K562 (cell line): ENCODE data around the gene SLC39A6. TPM values are rescaled to one million over a fixed set of nuclear protein-coding genes. Genes with fewer than 3 reads are reported as not detected.

Experiments used
- ATAC-seq: fragments of 200-7000 bp; cut with Tn5 transposase; 3 replicates; pipeline ENCODE4 v1.9.1; 2020; ENCODE audit warnings: moderate library complexity
- BruUV-seq: library from RNA; stranded (reverse); fragments of 400-500 nt; replicated peaks from 2 replicates; lab custom pipeline; 2021; lab: Mats Ljungman, UMichigan
- CTCF ChIA-PET: fragments of 300-600 bp; formaldehyde crosslinking; extraction: SDS; loops from one replicate; lab custom pipeline; 2021; ENCODE audit warnings: low intra/inter-chr PET ratio; lab: Yijun Ruan, JAX
- POLR2A ChIA-PET: fragments of 300-600, 350-650 bp; sonication (Branson Sonifier 250); formaldehyde crosslinking; extraction: SDS; loops from one replicate; lab custom pipeline; 2021; ENCODE audit warnings: antibody characterized with exemption, inconsistent platforms; lab: Yijun Ruan, JAX
- DNase-seq, 4 experiments: peaks; one replicate each; pipeline versions ENCODE4 v3.0.0 to v3.0.0-alpha.2; 2011 to 2018; ENCODE audit warnings: low spot score in 3 of 4, mixed read lengths in 3 of 4; ENCODE audit errors: extremely low read depth in 1 of 4
- FAIRE-seq: peaks from 2 replicates; lab custom pipeline; 2011; peaks lifted over from hg19 to GRCh38; lab: Jason Lieb, UNC
- H2AFZ ChIP-seq: 2 replicates; pipeline ENCODE4 v1.6.0; 2011; ENCODE audit warnings: low read depth, low read length, control low read depth, inconsistent platforms
- H3K27ac ChIP-seq: fragments of 200-600 bp; 3 replicates; pipeline ENCODE4 v1.8.0; 2011; ENCODE audit warnings: low read depth, mild to moderate bottlenecking, control low read depth, inconsistent platforms, low read length, moderate library complexity, mixed read lengths; ENCODE audit errors: extremely low read depth
- H3K27me3 ChIP-seq, 2 experiments: fragments of 300-600 bp in 1 of 2; 2 replicates in 1 of 2; 3 replicates in 1 of 2; pipeline versions ENCODE4 v1.6.0 to v1.8.0; 2011; ENCODE audit warnings: inconsistent platforms in 2 of 2, low read length in 2 of 2, mild to moderate bottlenecking in 1 of 2, mixed read lengths in 1 of 2, moderate library complexity in 1 of 2; ENCODE audit not compliant: control insufficient read depth in 2 of 2, insufficient read depth in 2 of 2
- H3K36me3 ChIP-seq: fragments of 300-600 bp; 3 replicates; pipeline ENCODE4 v1.8.0; 2011; ENCODE audit warnings: mild to moderate bottlenecking, low read length, inconsistent platforms; ENCODE audit not compliant: control insufficient read depth, insufficient read depth
- H3K4me1 ChIP-seq, 2 experiments: fragments of 200-600 bp in 1 of 2; replicated peaks in 1 of 2; 2 replicates in 1 of 2; 3 replicates in 1 of 2; pipeline versions ENCODE4 v1.5.1 to v1.8.0; 2011; ENCODE audit warnings: inconsistent platforms in 2 of 2, low read length in 2 of 2, mild to moderate bottlenecking in 1 of 2, mixed read lengths in 1 of 2, moderate library complexity in 1 of 2; ENCODE audit not compliant: control insufficient read depth in 2 of 2, insufficient read depth in 2 of 2
- H3K4me2 ChIP-seq: 2 replicates; pipeline ENCODE4 v1.6.1; 2011; ENCODE audit warnings: low read length, control low read depth, inconsistent platforms, mixed read lengths; ENCODE audit not compliant: insufficient read depth
- H3K4me3 ChIP-seq: fragments of 200-600 bp; sonication (generic), shearing (Covaris generic); 2 replicates; pipeline ENCODE4 v1.5.1; 2016; ENCODE audit warnings: control low read depth, inconsistent platforms
- H3K79me2 ChIP-seq: fragments of 200-600 bp; 3 replicates; pipeline ENCODE4 v1.8.0; 2011; ENCODE audit warnings: low read length, inconsistent platforms; ENCODE audit not compliant: control insufficient read depth, insufficient read depth
- H3K9ac ChIP-seq, 2 experiments: 2 replicates each; pipeline versions ENCODE4 v1.6.0 to v1.6.1; 2011; ENCODE audit warnings: low read depth in 2 of 2, low read length in 2 of 2, control low read depth in 1 of 2, inconsistent platforms in 1 of 2, mild to moderate bottlenecking in 1 of 2, mixed read lengths in 1 of 2; ENCODE audit not compliant: insufficient read depth in 1 of 2
- H3K9me1 ChIP-seq: one replicate; pipeline ENCODE4 v1.6.0; 2011; ENCODE audit warnings: inconsistent platforms, mild to moderate bottlenecking, low read length, moderate library complexity; ENCODE audit not compliant: control insufficient read depth, insufficient read depth
- H3K9me3 ChIP-seq: replicated peaks from 2 replicates; pipeline ENCODE4 v1.5.1; 2011; ENCODE audit warnings: low read depth, low read length, inconsistent platforms; ENCODE audit not compliant: control insufficient read depth, insufficient read depth
- H4K20me1 ChIP-seq: replicated peaks from 2 replicates; pipeline ENCODE4 v1.6.1; 2011; ENCODE audit warnings: low read length, inconsistent platforms, mixed read lengths; ENCODE audit not compliant: control insufficient read depth, insufficient read depth
- CBFA2T2 ChIP-seq: fragments of 450-650 bp; conservative IDR thresholded peaks from 2 replicates; pipeline ENCODE4 v1.6.1; 2017; ENCODE audit warnings: mild to moderate bottlenecking
- CEBPB ChIP-seq: fragments of 450-650 bp; IDR thresholded peaks from 2 replicates; pipeline ENCODE4 v1.6.1; 2016; ENCODE audit warnings: missing genetic modification characterization, missing compliant biosample characterization
- DACH1 ChIP-seq: fragments of 450-650 bp; IDR thresholded peaks from 2 replicates; pipeline ENCODE4 v1.6.1; 2018; ENCODE audit not compliant: partially characterized antibody
- HDAC3 ChIP-seq: fragments of 450-650 bp; IDR thresholded peaks from 2 replicates; pipeline ENCODE4 v1.6.1; 2018; ENCODE audit warnings: borderline replicate concordance, mild to moderate bottlenecking, moderate library complexity; ENCODE audit not compliant: partially characterized antibody
- MYC ChIP-seq, 2 experiments: fragments of 250-450 bp in 1 of 2; sonication (Bioruptor Pico) in 1 of 2; IDR thresholded peaks; 2 replicates each; pipeline versions ENCODE4 v1.5.1 to v1.6.1; 2012 to 2021; ENCODE audit warnings: low read depth in 2 of 2, borderline replicate concordance in 1 of 2, improper control_type of control experiment in 1 of 2, low read length in 1 of 2, mild to moderate bottlenecking in 1 of 2, moderate library complexity in 1 of 2
- PURB ChIP-seq: sonication (generic); formaldehyde crosslinking; IDR thresholded peaks from 2 replicates; pipeline ENCODE4 v1.9.0; 2021; ENCODE audit warnings: low read depth, mild to moderate bottlenecking, missing genetic modification reagents
- XRCC3 ChIP-seq: fragments of 450-650 bp; IDR thresholded peaks from 2 replicates; pipeline ENCODE4 v1.6.1; 2017; ENCODE audit warnings: mild to moderate bottlenecking, moderate library complexity
- ZNF316 ChIP-seq: fragments of 450-650 bp; IDR thresholded peaks from 2 replicates; pipeline ENCODE4 v1.6.1; 2016
- ZNF785 ChIP-seq: fragments of 250-450 bp; sonication (Bioruptor Pico); IDR thresholded peaks from 2 replicates; pipeline ENCODE4 v1.4.0; 2020; ENCODE audit warnings: mild to moderate bottlenecking
- WGBS: fragments of 100-300 bp; shearing (Covaris generic); methylation state at CpG from one replicate; pipeline ENCODE4 v1.1.6; 2016; ENCODE audit warnings: low coverage, mixed read lengths; ENCODE audit not compliant: insufficient coverage; ENCODE audit errors: missing lambda C conversion rate; 5-methylcytosine and 5-hydroxymethylcytosine counted together
- in situ Hi-C: fragments of 300-500 bp; cut with MboI; formaldehyde crosslinking; loops from 4 replicates; pipeline ENCODE4 v1.15.0; 2018; ENCODE audit warnings: inconsistent platforms, mixed read lengths
- intact Hi-C: fragments of 100-400 bp; cut with micrococcal nuclease; formaldehyde crosslinking; loops from 2 replicates; pipeline ENCODE4 v1.14.2; 2022
- polyA plus RNA-seq, 8 experiments: library from polyadenylated mRNA; depleted of rRNA in 4 of 8; stranded (reverse) in 5 of 8; unstranded in 3 of 8; fragments of >200 nt; fragmentation: Nextera tagmentation in 2 of 8; fragmentation: Illumina TruSeq in 1 of 8; extraction: Ambion mirVana in 2 of 8; extraction: Trizol in 1 of 8; gene quantifications; 2 replicates each; pipeline versions ENCODE4 v1.2.1 to v1.2.3, GENCODE V29; 2011 to 2014; ENCODE audit warnings: inconsistent platforms in 1 of 8, missing spikeins in 1 of 8
- total RNA-seq, 7 experiments: library from RNA; depleted of rRNA in 6 of 7; stranded (reverse); fragments of >200 nt in 6 of 7; fragmentation: Illumina TruSeq in 2 of 7; extraction: Trizol in 2 of 7; gene quantifications; 2 replicates each; pipeline versions ENCODE4 v1.2.1 to v1.2.3, GENCODE V29; 2011 to 2021; ENCODE audit warnings: low replicate concordance in 1 of 7
- TF ChIP-seq, protein P1 (sequence below): fragments of 450-650 bp; formaldehyde crosslinking; IDR thresholded peaks from 2 replicates; pipeline ENCODE4 v1.4.0; 2022; ENCODE audit warnings: missing genetic modification characterization
- TF ChIP-seq, protein P2 (sequence below): sonication (generic); formaldehyde crosslinking; IDR thresholded peaks from 2 replicates; pipeline ENCODE4 v1.8.0; 2022; ENCODE audit warnings: missing genetic modification reagents, mild to moderate bottlenecking, moderate library complexity, borderline replicate concordance
- TF ChIP-seq, protein P3 (sequence below): fragments of 450-650 bp; IDR thresholded peaks from 2 replicates; pipeline ENCODE4 v1.6.1; 2017; ENCODE audit warnings: antibody characterized with exemption, mild to moderate bottlenecking

SLC39A6 gene
- total and polyA plus RNA-seq, 9 of the 15 experiments (the other 6 are each of a cell fraction or from before 2014, with no cell fraction given), result 5.6 to 23.8 (median 17.4) TPM

DNA sequence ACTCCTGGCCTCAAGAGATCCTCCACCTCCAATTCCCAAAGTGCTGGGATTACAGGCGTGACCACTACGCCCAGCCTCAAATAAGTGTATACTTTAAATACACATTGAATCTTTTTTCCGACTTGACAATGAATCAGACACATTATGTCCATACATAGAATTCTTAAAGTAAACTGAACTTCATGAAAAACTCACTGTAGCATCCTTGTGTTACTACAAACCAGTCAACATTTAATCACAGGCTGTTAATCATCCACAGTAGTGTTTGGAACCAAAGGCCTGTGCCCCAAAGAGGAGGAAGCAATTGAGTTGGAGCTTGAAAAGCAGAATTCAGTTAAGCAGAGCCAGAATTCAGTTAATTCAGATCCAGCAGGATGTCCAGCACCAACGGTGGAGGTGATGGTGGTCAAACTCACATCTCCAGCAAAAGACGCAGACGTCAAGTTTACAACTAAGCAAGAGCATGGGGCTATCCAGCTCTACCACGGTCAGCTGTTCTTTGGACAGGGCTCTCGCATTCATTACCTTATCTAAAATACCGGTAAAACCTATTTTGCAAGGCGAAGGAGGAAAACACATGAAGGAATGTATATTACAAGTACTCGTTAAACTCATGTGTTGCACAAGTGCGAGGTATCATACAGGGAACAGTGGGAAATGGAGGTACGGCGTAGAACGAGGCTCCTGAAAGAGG lies 1.2 kb downstream of the SLC39A6 start:
- Histone ChIP-seq H3K79me2 (peaks cover 50% of the 10 kb centered on the region), H3K4me3 (peak overlapping the region; percentile 91), H3K4me2 (peak overlapping the region; percentile 96), H3K9me3 (no peaks in the 10 kb centered on the region), H3K27me3 (no peaks in the 10 kb centered on the region), H3K9ac (peak overlapping the region in 1 of 2 experiments; percentile 34; a peak in 1 of 4 replicates), H3K4me1 (peaks cover 27 to 32% of the 10 kb centered on the region in 2 experiments; a peak in 4 of 5 replicates), H3K36me3 (peaks cover 41% of the 10 kb centered on the region), H3K27ac (no peak overlapping the region), H4K20me1 (peaks cover 10% of the 10 kb centered on the region), H3K9me1 (peaks cover 7% of the 10 kb centered on the region), H2AFZ (peak overlapping the region; percentile 99)
- CTCF ChIA-PET, result no interaction called here
- intact Hi-C loops, result loop anchor here (2.0 kb wide), 1 partner anchor 155 kb away; the partner anchor contains the start of gene RMP24
- BruUV-seq, result no TSS peak
- ATAC-seq (no peak), DNase-seq (peak in 1 of 4 experiments; percentile 23), FAIRE-seq (peak; percentile 73)
- WGBS, result 30% methylated on average over 15 of the region's 15 CpGs
- POLR2A ChIA-PET, result interaction anchor here (0.8 to 2.7 kb wide), 5 partner anchors 8 to 63 kb away, joined by 3 to 10 read pairs (median 4); no protein-coding TSS in a partner anchor
- in situ Hi-C loops, result no loop called here
- TF ChIP-seq, protein P1, sequence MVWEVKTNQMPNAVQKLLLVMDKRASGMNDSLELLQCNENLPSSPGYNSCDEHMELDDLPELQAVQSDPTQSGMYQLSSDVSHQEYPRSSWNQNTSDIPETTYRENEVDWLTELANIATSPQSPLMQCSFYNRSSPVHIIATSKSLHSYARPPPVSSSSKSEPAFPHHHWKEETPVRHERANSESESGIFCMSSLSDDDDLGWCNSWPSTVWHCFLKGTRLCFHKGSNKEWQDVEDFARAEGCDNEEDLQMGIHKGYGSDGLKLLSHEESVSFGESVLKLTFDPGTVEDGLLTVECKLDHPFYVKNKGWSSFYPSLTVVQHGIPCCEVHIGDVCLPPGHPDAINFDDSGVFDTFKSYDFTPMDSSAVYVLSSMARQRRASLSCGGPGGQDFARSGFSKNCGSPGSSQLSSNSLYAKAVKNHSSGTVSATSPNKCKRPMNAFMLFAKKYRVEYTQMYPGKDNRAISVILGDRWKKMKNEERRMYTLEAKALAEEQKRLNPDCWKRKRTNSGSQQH (CRISPR knock-in tag), result no peak
- TF ChIP-seq ZNF785 (CRISPR knock-in tag) (no peak), CBFA2T2 (no peak), PURB (CRISPR knock-in tag) (no peak), DACH1 (peak; percentile 41), CEBPB (tag) (peak; percentile 43), MYC (IDR thresholded peaks at IDR 0.05; ENCODE audit: low read depth, low read length) (no peak), MYC (CRISPR knock-in tag; IDR thresholded peaks at IDR 0.05; ENCODE audit: borderline replicate concordance, low read depth) (no peak), XRCC3 (no peak), HDAC3 (no peak), ZNF316 (no peak)
- TF ChIP-seq, protein P2, sequence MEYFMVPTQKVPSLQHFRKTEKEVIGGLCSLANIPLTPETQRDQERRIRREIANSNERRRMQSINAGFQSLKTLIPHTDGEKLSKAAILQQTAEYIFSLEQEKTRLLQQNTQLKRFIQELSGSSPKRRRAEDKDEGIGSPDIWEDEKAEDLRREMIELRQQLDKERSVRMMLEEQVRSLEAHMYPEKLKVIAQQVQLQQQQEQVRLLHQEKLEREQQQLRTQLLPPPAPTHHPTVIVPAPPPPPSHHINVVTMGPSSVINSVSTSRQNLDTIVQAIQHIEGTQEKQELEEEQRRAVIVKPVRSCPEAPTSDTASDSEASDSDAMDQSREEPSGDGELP (CRISPR knock-in tag), result peak; percentile 44; the same call in 1 of the 2 replicates
- TF ChIP-seq, protein P3, sequence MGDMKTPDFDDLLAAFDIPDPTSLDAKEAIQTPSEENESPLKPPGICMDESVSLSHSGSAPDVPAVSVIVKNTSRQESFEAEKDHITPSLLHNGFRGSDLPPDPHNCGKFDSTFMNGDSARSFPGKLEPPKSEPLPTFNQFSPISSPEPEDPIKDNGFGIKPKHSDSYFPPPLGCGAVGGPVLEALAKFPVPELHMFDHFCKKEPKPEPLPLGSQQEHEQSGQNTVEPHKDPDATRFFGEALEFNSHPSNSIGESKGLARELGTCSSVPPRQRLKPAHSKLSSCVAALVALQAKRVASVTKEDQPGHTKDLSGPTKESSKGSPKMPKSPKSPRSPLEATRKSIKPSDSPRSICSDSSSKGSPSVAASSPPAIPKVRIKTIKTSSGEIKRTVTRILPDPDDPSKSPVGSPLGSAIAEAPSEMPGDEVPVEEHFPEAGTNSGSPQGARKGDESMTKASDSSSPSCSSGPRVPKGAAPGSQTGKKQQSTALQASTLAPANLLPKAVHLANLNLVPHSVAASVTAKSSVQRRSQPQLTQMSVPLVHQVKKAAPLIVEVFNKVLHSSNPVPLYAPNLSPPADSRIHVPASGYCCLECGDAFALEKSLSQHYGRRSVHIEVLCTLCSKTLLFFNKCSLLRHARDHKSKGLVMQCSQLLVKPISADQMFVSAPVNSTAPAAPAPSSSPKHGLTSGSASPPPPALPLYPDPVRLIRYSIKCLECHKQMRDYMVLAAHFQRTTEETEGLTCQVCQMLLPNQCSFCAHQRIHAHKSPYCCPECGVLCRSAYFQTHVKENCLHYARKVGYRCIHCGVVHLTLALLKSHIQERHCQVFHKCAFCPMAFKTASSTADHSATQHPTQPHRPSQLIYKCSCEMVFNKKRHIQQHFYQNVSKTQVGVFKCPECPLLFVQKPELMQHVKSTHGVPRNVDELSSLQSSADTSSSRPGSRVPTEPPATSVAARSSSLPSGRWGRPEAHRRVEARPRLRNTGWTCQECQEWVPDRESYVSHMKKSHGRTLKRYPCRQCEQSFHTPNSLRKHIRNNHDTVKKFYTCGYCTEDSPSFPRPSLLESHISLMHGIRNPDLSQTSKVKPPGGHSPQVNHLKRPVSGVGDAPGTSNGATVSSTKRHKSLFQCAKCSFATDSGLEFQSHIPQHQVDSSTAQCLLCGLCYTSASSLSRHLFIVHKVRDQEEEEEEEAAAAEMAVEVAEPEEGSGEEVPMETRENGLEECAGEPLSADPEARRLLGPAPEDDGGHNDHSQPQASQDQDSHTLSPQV, result no peak
